Neural crest cell (in vitro differentiated cells): Measurements from ENCODE around the gene FAM193B. TPM values are rescaled to one million over a fixed set of nuclear protein-coding genes. Genes with fewer than 3 reads are reported as not detected.

Experiments used
- DNase-seq: peaks from one replicate; pipeline ENCODE4 v3.0.0; 2021; ENCODE audit warnings: low read depth, mixed read lengths, low spot score
- H3K27ac Mint-ChIP-seq: one replicate; pipeline ENCODE4 v1.8.0; 2021; ENCODE audit warnings: mild to moderate bottlenecking, mixed read lengths; ENCODE audit not compliant: unreplicated experiment
- H3K27me3 Mint-ChIP-seq: 2 replicates; pipeline ENCODE4 v1.8.0; 2021; ENCODE audit warnings: low read depth, mild to moderate bottlenecking, mixed read lengths
- H3K36me3 Mint-ChIP-seq: 2 replicates; pipeline ENCODE4 v1.8.0; 2021; ENCODE audit warnings: low read depth, mild to moderate bottlenecking, mixed read lengths
- H3K4me1 Mint-ChIP-seq: 2 replicates; pipeline ENCODE4 v1.8.0; 2021; ENCODE audit warnings: mixed read lengths
- H3K4me3 Mint-ChIP-seq: one replicate; pipeline ENCODE4 v1.8.0; 2021; ENCODE audit warnings: mild to moderate bottlenecking, mixed read lengths
- H3K9me3 Mint-ChIP-seq: 2 replicates; pipeline ENCODE4 v1.8.0; 2021; ENCODE audit warnings: mixed read lengths
- total RNA-seq: library from RNA; stranded (reverse); gene quantifications from 2 replicates; pipeline ENCODE4 v1.2.1, GENCODE V29; 2021
- TF ChIP-seq, protein P1 (sequence below): fragments of 200-600 bp; sonication (generic); conservative IDR thresholded peaks from 2 replicates; pipeline ENCODE4 v1.5.0; 2021; ENCODE audit warnings: antibody characterized with exemption, mild to moderate bottlenecking

Gene FAM193B
- total RNA-seq, 1 donor from 2014 or later = 96.3 TPM

DNA sequence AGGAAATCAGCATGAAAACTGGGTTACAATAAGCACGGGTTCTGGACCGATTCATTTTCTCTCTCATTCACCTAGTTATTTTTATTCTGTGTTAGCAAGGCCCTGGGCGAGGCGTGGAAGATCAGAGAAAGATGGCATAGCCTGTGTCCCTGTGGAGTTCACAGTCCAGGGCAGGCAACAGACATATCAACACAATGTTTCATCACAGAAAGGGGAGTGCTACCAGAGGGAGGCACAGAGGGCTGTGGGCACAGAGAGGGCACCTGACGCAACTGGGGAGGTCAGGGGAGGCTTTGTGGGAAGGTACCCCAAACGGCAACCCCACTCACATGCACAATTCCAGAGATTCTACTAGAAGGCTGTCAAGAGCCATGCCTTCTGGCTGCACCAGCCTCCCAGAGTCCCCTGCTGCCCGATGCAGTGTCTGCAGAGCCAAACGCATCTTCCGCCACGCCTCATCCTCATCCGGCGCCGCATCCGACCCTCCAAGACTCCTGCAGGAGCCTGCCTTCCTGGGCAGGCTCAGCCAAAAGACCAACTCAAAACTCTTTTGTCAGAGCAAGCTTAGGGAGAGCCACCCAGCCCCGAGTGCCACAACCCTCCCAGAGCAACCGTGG lies 1.4 kb downstream of the FAM193B start:
- H3K9me3 Mint-ChIP-seq = no peaks in the 10 kb centered on the region
- H3K27ac Mint-ChIP-seq = peak overlapping the region; percentile 67
- peak overlapping the region; percentile 95 for H3K4me3 Mint-ChIP-seq
- TF ChIP-seq, protein P1, sequence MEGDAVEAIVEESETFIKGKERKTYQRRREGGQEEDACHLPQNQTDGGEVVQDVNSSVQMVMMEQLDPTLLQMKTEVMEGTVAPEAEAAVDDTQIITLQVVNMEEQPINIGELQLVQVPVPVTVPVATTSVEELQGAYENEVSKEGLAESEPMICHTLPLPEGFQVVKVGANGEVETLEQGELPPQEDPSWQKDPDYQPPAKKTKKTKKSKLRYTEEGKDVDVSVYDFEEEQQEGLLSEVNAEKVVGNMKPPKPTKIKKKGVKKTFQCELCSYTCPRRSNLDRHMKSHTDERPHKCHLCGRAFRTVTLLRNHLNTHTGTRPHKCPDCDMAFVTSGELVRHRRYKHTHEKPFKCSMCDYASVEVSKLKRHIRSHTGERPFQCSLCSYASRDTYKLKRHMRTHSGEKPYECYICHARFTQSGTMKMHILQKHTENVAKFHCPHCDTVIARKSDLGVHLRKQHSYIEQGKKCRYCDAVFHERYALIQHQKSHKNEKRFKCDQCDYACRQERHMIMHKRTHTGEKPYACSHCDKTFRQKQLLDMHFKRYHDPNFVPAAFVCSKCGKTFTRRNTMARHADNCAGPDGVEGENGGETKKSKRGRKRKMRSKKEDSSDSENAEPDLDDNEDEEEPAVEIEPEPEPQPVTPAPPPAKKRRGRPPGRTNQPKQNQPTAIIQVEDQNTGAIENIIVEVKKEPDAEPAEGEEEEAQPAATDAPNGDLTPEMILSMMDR = no peak
- peak; percentile 12 for DNase-seq
- peaks cover 28% of the 10 kb centered on the region for H3K4me1 Mint-ChIP-seq
- peaks cover 4% of the 10 kb centered on the region for H3K36me3 Mint-ChIP-seq
- no peaks in the 10 kb centered on the region for H3K27me3 Mint-ChIP-seq

GRCh38 chr5:177550122-177550521 lies 4.2 kb downstream of the FAM193B start:
- no peak overlapping the region for H3K27ac Mint-ChIP-seq
- peak overlapping the region; percentile 69 for H3K4me3 Mint-ChIP-seq
- no peak for DNase-seq
- H3K4me1 Mint-ChIP-seq = peaks cover 41% of the 10 kb centered on the region
- H3K36me3 Mint-ChIP-seq = peaks cover 6% of the 10 kb centered on the region
- no peaks in the 10 kb centered on the region for H3K9me3 Mint-ChIP-seq
- TF ChIP-seq, protein P1 = no peak
- no peaks in the 10 kb centered on the region for H3K27me3 Mint-ChIP-seq

DNA sequence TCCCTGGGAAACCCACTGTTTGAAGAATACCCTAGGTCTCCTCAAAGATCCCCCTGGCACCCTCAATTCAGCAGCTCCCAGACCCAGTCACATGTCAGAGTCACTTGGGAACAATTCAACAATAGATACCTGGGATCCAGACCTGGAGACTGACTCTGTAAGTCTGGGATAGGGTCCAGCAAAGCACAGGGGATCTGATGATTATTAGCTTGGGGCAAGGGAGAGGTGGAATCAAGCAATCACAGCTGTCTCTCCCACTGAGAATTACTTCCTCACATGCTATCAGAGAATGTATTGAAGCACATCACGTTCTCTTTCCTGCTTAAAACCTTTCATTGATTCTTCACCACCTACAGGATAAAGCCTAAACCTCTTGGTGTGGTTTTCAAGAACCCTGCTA lies 5.9 kb downstream of the FAM193B start:
- H3K27ac Mint-ChIP-seq = no peak overlapping the region
- no peak overlapping the region for H3K4me3 Mint-ChIP-seq
- H3K4me1 Mint-ChIP-seq = peaks cover 42% of the 10 kb centered on the region
- TF ChIP-seq, protein P1 = no peak
- peaks cover 6% of the 10 kb centered on the region for H3K36me3 Mint-ChIP-seq
- no peak for DNase-seq
- H3K9me3 Mint-ChIP-seq = no peaks in the 10 kb centered on the region
- H3K27me3 Mint-ChIP-seq = no peaks in the 10 kb centered on the region

DNA sequence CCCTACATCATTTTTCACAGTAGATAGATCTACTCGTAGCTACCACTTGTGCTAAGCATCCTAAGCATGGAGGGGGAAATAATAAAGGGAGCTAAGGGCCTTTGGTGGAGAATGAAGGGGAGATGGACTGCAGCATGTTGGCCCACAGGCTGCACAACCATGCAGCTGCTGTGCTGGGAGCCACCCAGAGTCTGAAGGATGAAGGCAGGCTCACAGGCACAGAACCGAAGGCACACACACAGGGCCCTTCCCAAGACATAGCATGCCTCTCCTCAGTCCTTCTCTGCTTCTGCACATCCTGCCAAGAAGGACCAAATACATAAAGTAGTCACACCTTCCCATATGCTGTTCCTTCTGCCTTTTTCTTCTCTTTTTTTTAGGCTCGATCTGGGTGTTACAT lies 6.6 kb downstream of the FAM193B start:
- no peak overlapping the region for H3K4me3 Mint-ChIP-seq
- H3K27me3 Mint-ChIP-seq = no peaks in the 10 kb centered on the region
- H3K4me1 Mint-ChIP-seq = peaks cover 36% of the 10 kb centered on the region
- TF ChIP-seq, protein P1 = no peak
- no peak for DNase-seq
- no peaks in the 10 kb centered on the region for H3K9me3 Mint-ChIP-seq
- no peak overlapping the region for H3K27ac Mint-ChIP-seq
- peaks cover 6% of the 10 kb centered on the region for H3K36me3 Mint-ChIP-seq

DNA sequence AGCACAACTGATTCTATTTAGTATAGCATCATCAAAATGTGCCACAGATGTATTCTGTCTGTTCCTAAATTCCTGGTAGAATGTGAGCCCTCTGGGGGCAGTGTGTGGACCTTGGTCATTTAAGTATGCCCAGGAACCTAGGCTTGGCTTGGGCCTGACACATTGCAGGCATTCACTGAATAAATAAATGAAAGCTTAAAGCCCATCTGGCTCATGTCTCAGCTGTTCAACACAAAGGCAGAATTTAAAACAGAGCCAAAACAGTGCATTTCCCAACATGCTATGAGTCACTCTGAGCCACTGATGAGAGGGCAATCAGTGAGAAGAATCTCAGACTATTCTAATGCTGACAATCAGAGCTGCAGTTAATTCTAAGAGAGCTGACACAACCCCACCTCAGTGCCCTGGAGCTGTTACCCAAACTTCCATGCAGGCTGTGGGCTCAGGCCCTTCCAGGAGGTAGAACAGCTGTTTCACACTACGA lies 8.1 kb downstream of the FAM193B start:
- H3K27ac Mint-ChIP-seq = peak overlapping the region; percentile 97
- peaks cover 8% of the 10 kb centered on the region for H3K36me3 Mint-ChIP-seq
- no peaks in the 10 kb centered on the region for H3K9me3 Mint-ChIP-seq
- H3K27me3 Mint-ChIP-seq = no peaks in the 10 kb centered on the region
- TF ChIP-seq, protein P1 = no peak
- H3K4me1 Mint-ChIP-seq = peaks cover 27% of the 10 kb centered on the region
- no peak for DNase-seq
- H3K4me3 Mint-ChIP-seq = no peak overlapping the region
